NK-92 treated with Interleukin-12 subunit alpha and Interleukin-12 subunit beta, amount 100 ng/mL, for 24 hours (cell line): ENCODE results near the gene GRK1.

Experiments
- DNase-seq: peaks from one replicate; lab custom pipeline; 2025; lab: John Stamatoyannopoulos, UW

GRK1 gene

GRCh38 chr13:113632706-113633484 is 34.1 kb upstream of the GRK1 start:
- DNase-seq, result no peak

- no peak for DNase-seq
These were observed 33.5 kb upstream of the GRK1 start for GRCh38 chr13:113633485-113633873.

- DNase-seq, result no peak
These were observed 32.6 kb upstream of the GRK1 start for GRCh38 chr13:113634279-113635047.

GRCh38 chr13:113635048-113635420 is 32.0 kb upstream of the GRK1 start:
- no peak for DNase-seq

- DNase-seq, result no peak
These were observed 31.3 kb upstream of the GRK1 start for GRCh38 chr13:113635709-113636108.

GRCh38 chr13:113636266-113636963 is 30.6 kb upstream of the GRK1 start:
- DNase-seq, result no peak

GRCh38 chr13:113637262-113638160 is 29.5 kb upstream of the GRK1 start:
- DNase-seq, result no peak

GRCh38 chr13:113638173-113638746 is 28.8 kb upstream of the GRK1 start:
- DNase-seq, result no peak

GRCh38 chr13:113638806-113639205 is 28.2 kb upstream of the GRK1 start:
- DNase-seq, result no peak

GRCh38 chr13:113639616-113640262 is 27.3 kb upstream of the GRK1 start:
- no peak for DNase-seq

GRCh38 chr13:113641426-113641825 is 25.6 kb upstream of the GRK1 start:
- no peak for DNase-seq

- no peak for DNase-seq
These were observed 24.5 kb upstream of the GRK1 start for GRCh38 chr13:113642563-113642962.

- no peak for DNase-seq
These were observed 23.4 kb upstream of the GRK1 start for GRCh38 chr13:113643593-113643992.

GRCh38 chr13:113644800-113645199 is 22.2 kb upstream of the GRK1 start:
- no peak for DNase-seq

GRCh38 chr13:113645329-113645728 is 21.7 kb upstream of the GRK1 start:
- DNase-seq, result no peak

GRCh38 chr13:113646376-113646775 is 20.6 kb upstream of the GRK1 start:
- DNase-seq, result no peak

- DNase-seq, result no peak
These were observed 20.1 kb upstream of the GRK1 start for GRCh38 chr13:113646921-113647340.

GRCh38 chr13:113647351-113648215 is 19.4 kb upstream of the GRK1 start:
- DNase-seq, result no peak

- no peak for DNase-seq
These were observed 18.8 kb upstream of the GRK1 start for GRCh38 chr13:113648216-113648610.

- no peak for DNase-seq
These were observed 17.8 kb upstream of the GRK1 start for GRCh38 chr13:113649212-113649611.
